ENCODE measurements around the gene FYB1. TPM values are rescaled to one million over a fixed set of nuclear protein-coding genes. Genes with fewer than 3 reads are reported as not detected.

FYB1 gene
- total and polyA plus RNA-seq, 7 experiments from 2014 or later: 310 to 701 (median 491) TPM

DNA sequence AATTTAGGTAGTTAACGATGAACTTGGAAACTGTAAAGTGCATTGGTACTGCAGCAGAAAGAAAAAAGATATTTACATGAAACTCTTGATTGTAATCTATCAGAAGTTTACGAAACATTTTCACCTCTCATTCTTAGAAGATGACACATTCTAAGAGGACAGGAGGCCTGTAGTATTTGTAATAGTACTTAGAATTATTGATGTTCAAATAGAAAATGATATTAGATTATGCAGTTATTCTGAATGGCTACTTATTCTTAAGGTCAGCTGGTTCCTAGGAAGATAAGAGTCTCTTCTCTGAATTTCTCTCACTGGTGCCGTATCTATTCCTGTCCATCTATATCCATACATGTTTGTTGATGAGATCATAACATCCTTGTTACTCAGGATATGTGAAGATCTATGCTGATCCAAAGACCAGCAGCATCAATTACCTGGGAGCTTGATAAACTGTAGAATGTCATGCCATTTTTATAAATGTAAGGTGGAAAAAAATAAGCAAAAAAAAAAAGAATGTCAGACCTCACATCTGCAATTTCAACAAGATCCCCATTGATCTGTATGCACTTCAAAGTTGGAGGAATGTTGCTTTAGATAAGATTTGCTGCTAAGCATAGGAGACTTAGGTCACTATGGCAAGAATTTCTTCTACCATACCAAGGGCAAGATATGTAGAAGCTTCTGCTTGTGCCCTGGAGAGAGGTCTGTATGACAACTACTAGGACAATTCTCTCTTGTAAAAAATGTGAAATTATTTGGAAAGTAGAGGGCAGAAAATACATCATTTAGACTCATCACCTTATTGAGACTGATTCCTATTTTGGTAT, 102.8 kb downstream of the FYB1 start:
- Mint-ChIP-seq H3K36me3 (peaks cover 17 to 58% (median 48%) of the 10 kb centered on the region in 5 donors), H3K27me3 (no peaks in the 10 kb centered on the region), H3K27ac (peak overlapping the region in 8 of 9 donors; percentile 5 to 86 (median 64)), H3K4me1 (peaks cover 8 to 50% (median 30%) of the 10 kb centered on the region in 7 donors), H3K4me3 (no peak overlapping the region), H3K9me3 (no peaks in the 10 kb centered on the region)
- Histone ChIP-seq H3K27ac (ENCODE audit: low read depth, low read length) (no peak overlapping the region), H3K27me3 (ENCODE audit: control insufficient read depth in 2 of 2, insufficient read depth in 2 of 2, low read length in 2 of 2) (no peaks in the 10 kb centered on the region), H3K9me3 (ENCODE audit: control insufficient read depth in 2 of 3, low read length in 3 of 3) (no peaks in the 10 kb centered on the region), H3K4me3 (ENCODE audit: low read length) (no peak overlapping the region), H3K4me1 (ENCODE audit: control insufficient read depth in 2 of 2, insufficient read depth in 2 of 2, low read length in 2 of 2) (no peaks in the 10 kb centered on the region), H3K36me3 (ENCODE audit: control insufficient read depth in 2 of 3, insufficient read depth in 3 of 3, low read length in 3 of 3) (peaks cover 36 to 76% (median 46%) of the 10 kb centered on the region in 3 experiments)
- ChIA-PET CTCF (interaction anchor here (0.6 to 1.2 kb wide), 3 partner anchors 25 to 167 kb away, joined by 3 to 5 read pairs (median 3); no protein-coding TSS in a partner anchor), POLR2A (interaction anchor here (0.6 kb wide), 1 partner anchor 1590 kb away, joined by 7 read pairs; no protein-coding TSS in a partner anchor)
- intact Hi-C loops (cut with micrococcal nuclease): loop anchor here in 1 of 2 donors (5.0 kb wide), 1 partner anchor 169 kb away; no protein-coding TSS in a partner anchor
- ATAC-seq (peak; percentile 12), DNase-seq (no peak)

GRCh38 chr5:39115644-39116343, 103.6 kb downstream of the FYB1 start:
- ATAC-seq (no peak), DNase-seq (no peak)
- no peak overlapping the region for H3K4me3 Mint-ChIP-seq
- H3K4me3 ChIP-seq (ENCODE audit: low read length): no peak overlapping the region
- H3K9me3 Mint-ChIP-seq: no peaks in the 10 kb centered on the region
- POLR2A ChIA-PET: no interaction called here
- peaks cover 36 to 77% (median 43%) of the 10 kb centered on the region in 3 experiments for H3K36me3 ChIP-seq (ENCODE audit: control insufficient read depth in 2 of 3, insufficient read depth in 3 of 3, low read length in 3 of 3)
- intact Hi-C loops (cut with micrococcal nuclease): loop anchor here (2.0 to 5.0 kb wide), 2 partner anchors 17 to 168 kb away; no protein-coding TSS in a partner anchor
- H3K4me1 Mint-ChIP-seq: peaks cover 8 to 51% (median 31%) of the 10 kb centered on the region in 7 donors
- H3K27me3 ChIP-seq (ENCODE audit: control insufficient read depth in 2 of 2, insufficient read depth in 2 of 2, low read length in 2 of 2): no peaks in the 10 kb centered on the region
- no peaks in the 10 kb centered on the region for H3K4me1 ChIP-seq (ENCODE audit: control insufficient read depth in 2 of 2, insufficient read depth in 2 of 2, low read length in 2 of 2)
- CTCF ChIA-PET: interaction anchor here (0.6 kb wide), 1 partner anchor 233 kb away, joined by 4 read pairs; no protein-coding TSS in a partner anchor
- peak overlapping the region in 8 of 9 donors; percentile 49 to 86 (median 66) for H3K27ac Mint-ChIP-seq
- H3K36me3 Mint-ChIP-seq: peaks cover 17 to 59% (median 50%) of the 10 kb centered on the region in 5 donors
- H3K27ac ChIP-seq (ENCODE audit: low read depth, low read length): no peak overlapping the region
- H3K27me3 Mint-ChIP-seq: no peaks in the 10 kb centered on the region
- H3K9me3 ChIP-seq (ENCODE audit: control insufficient read depth in 2 of 3, low read length in 3 of 3): no peaks in the 10 kb centered on the region

GRCh38 chr5:39114155-39114554, 105.2 kb downstream of the FYB1 start:
- DNase-seq (no peak), ATAC-seq (no peak)
- intact Hi-C loops (cut with micrococcal nuclease): loop anchor here in 1 of 2 donors (2.0 kb wide), 1 partner anchor 19 kb away; no protein-coding TSS in a partner anchor
- Histone ChIP-seq H3K9me3 (ENCODE audit: control insufficient read depth in 2 of 3, low read length in 3 of 3) (no peaks in the 10 kb centered on the region), H3K4me3 (ENCODE audit: low read length) (no peak overlapping the region), H3K36me3 (ENCODE audit: control insufficient read depth in 2 of 3, insufficient read depth in 3 of 3, low read length in 3 of 3) (peaks cover 33 to 80% (median 55%) of the 10 kb centered on the region in 3 experiments), H3K27me3 (ENCODE audit: control insufficient read depth in 2 of 2, insufficient read depth in 2 of 2, low read length in 2 of 2) (no peaks in the 10 kb centered on the region), H3K27ac (ENCODE audit: low read depth, low read length) (no peak overlapping the region), H3K4me1 (ENCODE audit: control insufficient read depth in 2 of 2, insufficient read depth in 2 of 2, low read length in 2 of 2) (no peaks in the 10 kb centered on the region)
- Mint-ChIP-seq H3K4me1 (peaks cover 10 to 62% (median 36%) of the 10 kb centered on the region in 7 donors), H3K27ac (peak overlapping the region in 7 of 9 donors; percentile 0 to 86 (median 49)), H3K27me3 (no peaks in the 10 kb centered on the region), H3K36me3 (peaks cover 22 to 65% (median 54%) of the 10 kb centered on the region in 5 donors), H3K9me3 (no peaks in the 10 kb centered on the region), H3K4me3 (no peak overlapping the region)
- CTCF ChIA-PET: interaction anchor here (0.6 kb wide), 1 partner anchor 72 kb away, joined by 3 read pairs; no protein-coding TSS in a partner anchor
- POLR2A ChIA-PET: interaction anchor here (0.6 kb wide), 1 partner anchor 153 kb away, joined by 4 read pairs; no protein-coding TSS in a partner anchor

- intact Hi-C loops (cut with micrococcal nuclease): no loop called here
These were observed 105.9 kb downstream of the FYB1 start for GRCh38 chr5:39113354-39113953.

GRCh38 chr5:39109606-39110005, 109.8 kb downstream of the FYB1 start:
- Mint-ChIP-seq H3K36me3 (peaks cover 7 to 50% (median 34%) of the 10 kb centered on the region in 5 donors), H3K27ac (peak overlapping the region in 8 of 9 donors; percentile 0 to 84 (median 53)), H3K4me1 (peaks cover 0 to 37% (median 10%) of the 10 kb centered on the region in 7 donors), H3K27me3 (no peaks in the 10 kb centered on the region), H3K9me3 (no peaks in the 10 kb centered on the region), H3K4me3 (no peak overlapping the region)
- Histone ChIP-seq H3K27me3 (ENCODE audit: control insufficient read depth in 2 of 2, insufficient read depth in 2 of 2, low read length in 2 of 2) (no peaks in the 10 kb centered on the region), H3K4me3 (ENCODE audit: low read length) (no peak overlapping the region), H3K36me3 (ENCODE audit: control insufficient read depth in 2 of 3, insufficient read depth in 3 of 3, low read length in 3 of 3) (peaks cover 5 to 72% (median 38%) of the 10 kb centered on the region in 3 experiments), H3K27ac (ENCODE audit: low read depth, low read length) (no peak overlapping the region), H3K4me1 (ENCODE audit: control insufficient read depth in 2 of 2, insufficient read depth in 2 of 2, low read length in 2 of 2) (no peaks in the 10 kb centered on the region), H3K9me3 (ENCODE audit: control insufficient read depth in 2 of 3, low read length in 3 of 3) (no peaks in the 10 kb centered on the region)
- ATAC-seq: no peak
- POLR2A ChIA-PET: no interaction called here
- CTCF ChIA-PET: no interaction called here
- no peak for DNase-seq
- intact Hi-C loops (cut with micrococcal nuclease): loop anchor here in 1 of 2 donors (5.0 to 10.0 kb wide), 2 partner anchors 37 to 665 kb away; partner anchors contain the start of gene RICTOR

More at GRCh38 chr5:39113354-39113953, 105.9 kb downstream of the FYB1 start:
- Histone ChIP-seq H3K4me1 (ENCODE audit: control insufficient read depth in 2 of 2, insufficient read depth in 2 of 2, low read length in 2 of 2) (no peaks in the 10 kb centered on the region), H3K9me3 (ENCODE audit: control insufficient read depth in 2 of 3, low read length in 3 of 3) (no peaks in the 10 kb centered on the region), H3K27ac (ENCODE audit: low read depth, low read length) (no peak overlapping the region), H3K27me3 (ENCODE audit: control insufficient read depth in 2 of 2, insufficient read depth in 2 of 2, low read length in 2 of 2) (no peaks in the 10 kb centered on the region), H3K4me3 (ENCODE audit: low read length) (no peak overlapping the region), H3K36me3 (ENCODE audit: control insufficient read depth in 2 of 3, insufficient read depth in 3 of 3, low read length in 3 of 3) (peaks cover 29 to 80% (median 49%) of the 10 kb centered on the region in 3 experiments)
- Mint-ChIP-seq H3K4me1 (peaks cover 10 to 67% (median 36%) of the 10 kb centered on the region in 7 donors), H3K4me3 (no peak overlapping the region), H3K27me3 (no peaks in the 10 kb centered on the region), H3K9me3 (no peaks in the 10 kb centered on the region), H3K36me3 (peaks cover 22 to 70% (median 55%) of the 10 kb centered on the region in 5 donors), H3K27ac (peak overlapping the region in 2 of 9 donors; percentile 62 to 86)
- ChIA-PET POLR2A (no interaction called here), CTCF (no interaction called here)
- ATAC-seq (no peak), DNase-seq (no peak)

GRCh38 chr5:39108987-39109386, 110.4 kb downstream of the FYB1 start:
- intact Hi-C loops (cut with micrococcal nuclease): loop anchor here in 1 of 2 donors (1.0 to 10.0 kb wide), 3 partner anchors 10 to 664 kb away; partner anchors contain the start of gene RICTOR
- no peaks in the 10 kb centered on the region for H3K4me1 ChIP-seq (ENCODE audit: control insufficient read depth in 2 of 2, insufficient read depth in 2 of 2, low read length in 2 of 2)
- H3K4me3 Mint-ChIP-seq: no peak overlapping the region
- no peaks in the 10 kb centered on the region for H3K9me3 Mint-ChIP-seq
- ChIA-PET CTCF (no interaction called here), POLR2A (interaction anchor here (0.5 to 1.0 kb wide), 2 partner anchors 12 to 57 kb away, joined by 3 to 4 read pairs; no protein-coding TSS in a partner anchor)
- H3K27ac ChIP-seq (ENCODE audit: low read depth, low read length): no peak overlapping the region
- no peaks in the 10 kb centered on the region for H3K27me3 Mint-ChIP-seq
- H3K9me3 ChIP-seq (ENCODE audit: control insufficient read depth in 2 of 3, low read length in 3 of 3): no peaks in the 10 kb centered on the region
- peaks cover 0 to 72% (median 42%) of the 10 kb centered on the region in 3 experiments for H3K36me3 ChIP-seq (ENCODE audit: control insufficient read depth in 2 of 3, insufficient read depth in 3 of 3, low read length in 3 of 3)
- ATAC-seq: no peak
- no peak for DNase-seq
- no peaks in the 10 kb centered on the region for H3K27me3 ChIP-seq (ENCODE audit: control insufficient read depth in 2 of 2, insufficient read depth in 2 of 2, low read length in 2 of 2)
- no peak overlapping the region for H3K4me3 ChIP-seq (ENCODE audit: low read length)
- H3K4me1 Mint-ChIP-seq: peaks cover 0 to 38% (median 15%) of the 10 kb centered on the region in 7 donors
- peak overlapping the region in 8 of 9 donors; percentile 0 to 84 (median 53) for H3K27ac Mint-ChIP-seq
- peaks cover 11 to 50% (median 39%) of the 10 kb centered on the region in 5 donors for H3K36me3 Mint-ChIP-seq

All from naive thymus-derived CD4-positive, alpha-beta T cell (primary cell).